Daoy (cell line): ENCODE data around the gene IGIP. TPM values are rescaled to one million over a fixed set of nuclear protein-coding genes. Genes with fewer than 3 reads are reported as not detected.

Source experiments
- DNase-seq: peaks from one replicate; pipeline ENCODE4 v3.0.0-alpha.2; 2015; ENCODE audit warnings: low read depth
- total RNA-seq: library from RNA; depleted of rRNA; stranded (reverse); fragments of >200 nt; shearing (Covaris generic); gene quantifications from 2 replicates; pipeline ENCODE4 v1.2.3, GENCODE V29; 2014; rRNA removed

The IGIP gene
- total RNA-seq, result 1.6 and 1.8 TPM in 2 replicates

- no peak for DNase-seq
These were observed at the start of gene IGIP for GRCh38 chr5:140125637-140126036. IGIP (plus strand) TSS chr5:140125937; CDS start chr5:140128477, 2,540 bp downstream.

DNA sequence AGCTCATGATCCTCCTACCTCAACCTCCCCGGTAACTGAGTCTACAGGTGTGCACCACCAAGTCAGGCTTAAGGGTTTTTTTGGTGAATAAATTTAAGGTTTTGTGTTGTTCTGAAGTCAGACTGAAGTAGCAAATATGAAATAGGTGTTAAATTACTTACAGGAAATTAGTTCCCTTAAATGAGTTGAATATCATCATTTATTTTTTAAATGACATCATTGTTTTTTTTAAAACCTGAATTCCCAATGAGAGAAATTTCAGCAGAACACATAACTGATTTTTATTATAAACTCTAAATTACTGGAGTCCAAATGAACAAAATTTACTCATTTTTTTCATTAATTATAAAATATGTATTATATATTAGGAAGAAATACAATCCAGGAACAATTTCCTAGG, 49.6 kb upstream of the IGIP start:
- no peak for DNase-seq

GRCh38 chr5:140076788-140077187, 48.9 kb upstream of the IGIP start:
- DNase-seq, result no peak

- DNase-seq, result no peak
These were observed 42.6 kb upstream of the IGIP start for GRCh38 chr5:140083120-140083519.

- no peak for DNase-seq
These were observed 42.1 kb upstream of the IGIP start for GRCh38 chr5:140083650-140084049.

DNA sequence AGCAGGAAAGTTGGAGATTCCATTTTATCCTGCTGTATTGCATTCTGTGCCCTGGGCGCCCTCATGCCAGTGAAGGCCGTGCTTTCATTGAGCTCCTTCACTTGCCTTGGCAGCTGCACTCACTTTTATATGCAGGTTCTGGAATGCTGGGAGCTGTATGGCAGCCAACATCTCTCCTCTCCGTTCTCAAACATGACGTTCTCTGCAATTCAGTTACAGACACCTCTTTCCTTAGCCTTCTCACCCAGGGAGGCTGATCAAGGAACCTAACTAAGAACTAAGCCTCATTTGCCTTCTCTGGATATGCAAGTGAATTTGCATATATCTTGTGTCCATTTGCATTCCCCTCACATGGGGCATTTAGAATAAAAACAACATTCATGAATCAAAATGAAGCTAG, 41.2 kb upstream of the IGIP start:
- no peak for DNase-seq

GRCh38 chr5:140090251-140090650, 35.5 kb upstream of the IGIP start:
- no peak for DNase-seq

- no peak for DNase-seq
These were observed 32.6 kb upstream of the IGIP start for GRCh38 chr5:140093179-140093578.

DNA sequence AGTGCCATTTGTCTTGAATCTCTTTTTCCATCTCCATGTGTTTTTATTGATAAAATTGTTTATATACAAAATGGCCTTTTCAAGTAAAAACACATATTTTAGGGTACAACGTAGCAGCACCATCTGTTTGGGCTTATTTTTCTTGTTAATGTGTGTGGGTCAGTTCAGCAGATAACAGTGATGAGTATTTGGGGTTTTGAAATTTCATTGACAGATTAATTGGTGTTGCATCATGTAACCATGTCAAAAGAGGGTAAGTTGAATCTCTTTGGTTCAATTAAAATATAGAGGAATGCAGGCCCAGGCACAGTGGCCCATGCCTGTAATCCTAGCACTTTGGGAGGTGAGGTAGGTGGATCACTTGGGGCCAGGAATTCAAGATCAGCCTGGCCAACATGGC, 31.9 kb upstream of the IGIP start:
- DNase-seq, result no peak

DNA sequence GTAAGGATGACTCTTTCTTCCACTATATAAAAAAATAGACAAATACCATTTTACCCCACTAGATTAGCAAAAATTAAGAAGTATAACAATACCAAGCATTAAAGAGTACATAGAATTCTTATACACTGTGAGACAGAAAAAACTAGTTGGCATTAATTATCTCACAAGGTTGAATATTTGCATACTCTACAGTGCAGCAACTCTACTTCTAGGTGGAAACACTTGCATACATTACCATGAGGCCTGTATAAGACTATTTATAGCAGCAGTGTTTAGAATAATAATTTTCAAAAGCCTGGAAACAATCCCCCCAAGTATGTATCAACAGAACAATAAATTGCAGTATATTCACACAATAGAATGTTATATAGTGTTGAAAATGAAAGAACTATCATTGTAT, 30.8 kb upstream of the IGIP start:
- DNase-seq, result no peak

GRCh38 chr5:140101179-140101578, 24.6 kb upstream of the IGIP start:
- DNase-seq, result no peak

- no peak for DNase-seq
These were observed 22.6 kb upstream of the IGIP start for GRCh38 chr5:140103154-140103553.

GRCh38 chr5:140104100-140104499, 21.6 kb upstream of the IGIP start:
- no peak for DNase-seq

DNA sequence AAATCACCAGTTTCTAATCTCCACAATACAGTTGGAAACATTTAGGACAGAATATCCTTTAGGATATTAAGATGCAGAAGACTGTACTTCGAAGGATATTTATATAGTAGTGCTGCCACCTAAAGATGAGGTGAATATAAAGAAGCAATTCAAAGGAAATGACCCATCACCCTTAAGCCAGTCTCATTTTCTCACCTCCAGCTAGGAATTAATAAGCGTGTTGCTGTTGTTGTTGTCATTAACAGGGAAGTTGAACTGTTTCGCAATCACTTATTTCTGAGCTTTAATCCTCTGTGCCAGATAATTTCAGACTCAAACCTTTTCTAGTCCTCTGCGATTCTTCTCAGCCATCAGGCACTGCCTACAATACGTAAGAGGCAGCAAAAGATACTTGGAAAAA, 19.6 kb upstream of the IGIP start:
- no peak for DNase-seq

GRCh38 chr5:140106805-140107311, 18.9 kb upstream of the IGIP start:
- no peak for DNase-seq

DNA sequence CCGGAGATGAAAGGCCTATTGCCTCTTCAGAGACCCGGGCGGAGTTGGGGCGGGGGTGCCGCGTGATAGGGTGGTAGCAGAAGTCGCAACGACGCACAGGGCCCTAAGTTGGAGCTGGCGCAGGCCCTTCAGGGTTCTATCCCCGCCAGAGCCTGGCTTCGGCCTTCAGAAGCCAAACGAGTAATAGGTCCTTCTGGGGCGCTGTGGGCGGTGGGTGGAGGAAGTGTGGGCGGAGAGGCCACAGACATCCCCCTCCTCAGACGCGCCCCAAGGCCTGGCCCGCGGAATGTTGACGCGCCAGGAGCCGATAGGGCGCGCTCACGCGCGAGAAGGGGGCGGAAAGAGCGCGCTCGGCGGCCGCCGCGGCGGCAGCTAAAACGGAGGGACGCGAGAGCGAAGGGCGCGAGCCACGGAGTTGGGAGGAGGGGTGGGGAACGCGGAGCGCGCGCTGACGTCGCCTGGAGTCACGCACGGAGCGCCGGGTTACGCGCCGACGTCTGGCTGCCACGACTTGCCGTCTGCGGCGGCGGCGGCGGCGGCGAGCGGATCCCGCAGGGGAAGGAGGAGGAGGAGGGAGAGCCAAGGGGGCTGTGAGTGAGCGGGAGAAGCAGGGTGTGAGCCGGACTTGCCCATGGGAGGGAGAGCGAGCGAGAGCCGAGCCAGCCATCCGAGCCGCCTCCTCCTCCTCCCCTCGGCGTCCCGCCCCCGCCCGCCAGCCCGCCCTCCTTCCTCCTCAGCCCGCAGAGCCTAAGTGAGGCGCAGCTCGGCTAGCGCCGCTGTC, 18.2 kb upstream of the IGIP start:
- DNase-seq, result peak; percentile 98

DNA sequence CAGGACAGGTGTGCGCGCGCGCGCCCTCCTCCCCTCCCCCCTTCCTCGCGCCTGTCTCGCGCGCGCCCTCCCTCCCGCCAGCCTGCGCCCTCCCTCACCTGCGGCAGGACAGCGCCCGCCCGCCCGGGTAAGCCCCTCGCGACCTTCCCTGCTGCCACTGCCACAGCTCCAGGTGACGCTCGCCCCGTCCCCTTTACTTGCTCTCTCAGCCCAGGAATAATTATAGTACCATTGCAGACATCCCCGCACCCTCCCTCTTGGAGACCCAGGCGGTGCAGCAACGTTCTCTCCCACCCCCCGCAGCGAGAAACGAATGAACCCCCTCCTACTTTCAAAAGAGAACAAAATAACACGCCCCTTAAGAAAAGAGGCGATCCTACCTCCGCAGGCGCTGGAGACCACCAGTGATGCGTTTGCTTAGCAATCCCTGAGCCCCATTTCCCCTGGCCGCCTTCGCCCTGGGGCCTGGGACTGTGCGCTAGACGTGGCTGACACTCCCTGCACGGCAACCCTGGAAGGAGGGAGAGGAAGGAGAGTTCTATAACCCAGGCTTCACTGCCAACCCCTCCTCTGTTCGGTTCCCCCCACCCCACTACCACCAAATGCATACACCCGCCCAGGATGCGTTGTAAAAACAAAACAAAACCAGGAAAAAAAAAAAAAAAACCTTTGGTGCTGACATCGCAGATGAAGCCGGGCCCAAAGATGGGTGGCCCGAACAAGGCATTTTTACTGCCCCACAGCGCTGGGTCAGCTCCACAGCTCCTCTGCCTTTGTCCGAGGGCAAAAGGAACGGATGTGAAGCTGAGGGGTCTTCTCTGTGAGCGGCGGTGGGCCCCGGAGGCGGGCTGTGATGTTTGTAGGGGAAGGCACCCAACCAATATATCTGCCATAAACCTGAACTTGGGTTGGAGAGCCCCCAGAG, 17.4 kb upstream of the IGIP start:
- peak; percentile 54 for DNase-seq

- peak; percentile 13 for DNase-seq
These were observed 16.5 kb upstream of the IGIP start for GRCh38 chr5:140109018-140109758.

DNA sequence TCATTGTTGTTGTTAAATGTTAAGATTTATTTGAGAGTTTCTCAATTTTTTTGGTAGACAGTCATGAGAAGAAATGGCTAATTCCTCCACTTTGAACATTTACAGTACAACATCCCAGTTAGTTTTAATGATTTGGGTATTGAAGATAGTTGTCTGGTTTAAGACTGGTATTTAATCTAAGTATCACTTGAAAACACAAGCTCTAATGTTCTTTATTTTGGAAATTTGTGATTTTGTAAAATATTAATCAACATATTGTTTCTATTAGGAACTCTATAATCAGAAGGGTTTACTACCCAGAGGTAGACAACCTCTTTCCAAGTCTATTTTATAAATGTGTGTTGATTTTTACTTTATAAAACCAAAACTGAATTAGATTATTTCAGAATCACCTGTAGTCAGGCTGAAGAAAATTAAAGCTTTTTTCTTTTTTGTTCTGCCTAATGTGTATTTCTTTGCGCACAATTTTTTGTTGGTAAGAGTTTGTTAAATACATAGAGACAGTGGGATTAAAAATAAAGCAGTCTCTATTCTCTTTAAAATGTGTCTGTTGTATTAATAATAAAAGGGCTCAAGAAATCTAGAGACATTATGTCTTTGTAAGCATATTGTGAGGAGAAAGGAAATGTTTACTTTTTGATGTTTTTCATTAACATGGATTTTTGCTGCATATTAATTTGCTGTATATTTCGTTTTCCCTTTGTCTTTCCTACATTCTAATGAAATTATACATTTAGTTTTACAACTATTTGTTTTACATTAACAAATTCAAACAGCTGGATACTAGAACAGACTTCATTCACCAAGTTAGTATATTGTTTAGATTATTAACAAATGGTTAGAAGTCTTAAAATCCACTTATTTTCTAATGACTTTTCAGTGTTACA, 15.7 kb upstream of the IGIP start:
- no peak for DNase-seq

DNA sequence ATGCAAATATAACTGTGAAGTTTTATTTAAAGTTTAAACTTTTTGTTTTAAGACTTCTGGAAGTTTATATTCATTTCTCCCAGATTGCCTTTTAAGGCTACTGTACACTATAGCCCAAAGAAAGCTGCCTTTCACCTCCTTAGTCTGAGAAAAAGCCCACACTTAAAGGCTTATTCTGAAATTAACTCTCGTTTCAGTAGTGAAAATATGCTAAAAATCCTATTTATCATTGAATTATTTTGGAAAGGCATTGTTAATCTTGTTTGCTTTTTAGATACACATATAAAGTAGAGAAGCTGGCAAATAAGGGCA, 15.1 kb upstream of the IGIP start:
- DNase-seq, result no peak
